DMS79 treated with DMSO at 0.1 percent for 48 hours (cell line): Measurements from ENCODE around the gene WAC.
A peak's percentile ranks its signal among the peaks of the same experiment; 100 is the strongest.
"Not testable (repeated sequence)": the region's sequence is repeated elsewhere in the genome, so short reads cannot be mapped to it uniquely, and the experiment has no call there.

Experiments
- DNase-seq: peaks from one replicate; lab custom pipeline; 2025; lab: John Stamatoyannopoulos, UW

Gene WAC

GRCh38 chr10:28609636-28610035, 76.7 kb downstream of the WAC start:
- DNase-seq = not testable (repeated sequence)

- DNase-seq = no peak
Observed at GRCh38 chr10:28612877-28613276, 80.0 kb downstream of the WAC start.

- no peak for DNase-seq
Observed at GRCh38 chr10:28616514-28616913, 83.6 kb downstream of the WAC start.

- DNase-seq = no peak
Observed at GRCh38 chr10:28619455-28619854, 86.5 kb downstream of the WAC start.

GRCh38 chr10:28620251-28620650, 87.3 kb downstream of the WAC start:
- no peak for DNase-seq

GRCh38 chr10:28623483-28623882, 90.6 kb downstream of the WAC start:
- no peak for DNase-seq

GRCh38 chr10:28624351-28624750, 91.4 kb downstream of the WAC start:
- no peak for DNase-seq

GRCh38 chr10:28627102-28627501, 94.2 kb downstream of the WAC start:
- DNase-seq = peak; percentile 1

- DNase-seq = peak; percentile 9
Observed at GRCh38 chr10:28628184-28628893, 95.4 kb downstream of the WAC start.

GRCh38 chr10:28631896-28632583, 99.1 kb downstream of the WAC start:
- DNase-seq = no peak

- DNase-seq = no peak
Observed at GRCh38 chr10:28632584-28632945, 99.6 kb downstream of the WAC start.

- DNase-seq = no peak
Observed at GRCh38 chr10:28633750-28634149, 100.8 kb downstream of the WAC start.

GRCh38 chr10:28637346-28637745, 104.4 kb downstream of the WAC start:
- DNase-seq = no peak

- no peak for DNase-seq
Observed at GRCh38 chr10:28638392-28638791, 105.5 kb downstream of the WAC start.

- no peak for DNase-seq
Observed at GRCh38 chr10:28640551-28640950, 107.6 kb downstream of the WAC start.

GRCh38 chr10:28644647-28645046, 111.7 kb downstream of the WAC start:
- DNase-seq = no peak

- no peak for DNase-seq
Observed at GRCh38 chr10:28652106-28652505, 119.2 kb downstream of the WAC start.

- DNase-seq = no peak
Observed at GRCh38 chr10:28652703-28653102, 119.8 kb downstream of the WAC start.

GRCh38 chr10:28658824-28659223, 125.9 kb downstream of the WAC start:
- DNase-seq = not testable (repeated sequence)

GRCh38 chr10:28661035-28661434, 128.1 kb downstream of the WAC start:
- DNase-seq = no peak

GRCh38 chr10:28663576-28664368, 130.9 kb downstream of the WAC start:
- peak; percentile 55 for DNase-seq

GRCh38 chr10:28664369-28664740, 131.4 kb downstream of the WAC start:
- no peak for DNase-seq
